HG02870 (cell line): Measurements from ENCODE around the gene FREM1.

Experiments
- ATAC-seq: cut with Tn5 transposase; IDR thresholded peaks from one replicate; pipeline ENCODE4 v1.9.1; 2021; ENCODE audit warnings: mild to moderate bottlenecking, moderate library complexity; ENCODE audit not compliant: unreplicated experiment

The FREM1 gene

DNA sequence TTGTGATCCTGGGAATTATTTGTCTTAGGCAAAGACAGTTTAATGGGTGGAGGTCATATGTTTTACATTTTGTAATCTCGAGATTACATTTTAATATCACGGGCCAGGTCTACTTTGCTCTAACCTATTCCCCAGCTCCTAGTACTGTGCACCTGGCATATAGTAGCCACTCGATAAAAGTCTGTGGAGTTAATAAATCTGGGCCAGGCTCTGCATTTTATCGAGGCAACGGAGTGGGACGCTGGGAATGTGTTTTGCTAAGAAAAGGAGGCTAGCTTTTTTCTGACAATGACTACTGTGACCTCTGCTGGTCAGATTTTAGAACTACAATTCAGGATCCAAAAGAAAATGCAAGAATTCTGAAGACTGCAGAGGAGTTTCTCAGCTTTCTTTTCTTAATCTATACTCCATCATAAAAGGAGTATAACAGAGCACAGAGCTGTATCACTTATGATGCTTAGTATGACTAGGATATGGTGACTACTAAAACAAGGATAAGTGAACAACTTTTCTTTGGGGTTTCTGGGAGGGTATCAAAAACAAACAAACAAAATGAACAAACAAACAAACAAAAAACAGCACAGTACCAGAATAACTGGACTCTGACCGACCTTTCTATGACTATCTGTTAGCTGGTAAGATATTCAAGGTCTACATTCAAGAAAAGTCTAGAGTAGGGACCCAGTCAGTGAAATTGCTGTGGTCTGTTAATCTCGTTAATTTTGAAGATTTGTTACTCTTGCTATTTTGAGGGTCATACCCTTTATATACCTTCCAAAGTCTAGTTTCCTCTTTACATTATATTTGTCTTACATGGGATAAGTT is 141.6 kb downstream of the FREM1 start:
- peak; percentile 10 for ATAC-seq

DNA sequence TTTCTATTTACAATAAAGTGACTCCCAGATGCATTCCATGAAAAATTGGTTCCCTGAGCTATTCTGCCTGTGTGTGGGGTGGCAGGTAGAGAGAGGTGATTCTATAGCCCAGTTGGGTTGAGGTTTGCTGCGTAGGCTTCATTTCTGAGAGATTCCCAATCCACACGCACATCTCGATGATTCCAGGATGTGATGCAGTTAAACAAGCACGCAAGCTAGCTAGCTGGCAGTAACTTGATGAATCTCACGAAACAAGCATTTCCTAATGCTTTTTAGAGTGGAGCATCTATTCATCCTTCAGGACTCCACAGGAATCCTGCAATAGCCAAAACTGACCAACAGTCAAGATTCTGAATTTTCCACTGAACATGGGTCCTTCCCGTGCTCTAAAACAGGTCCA is 143.9 kb downstream of the FREM1 start:
- no peak for ATAC-seq

DNA sequence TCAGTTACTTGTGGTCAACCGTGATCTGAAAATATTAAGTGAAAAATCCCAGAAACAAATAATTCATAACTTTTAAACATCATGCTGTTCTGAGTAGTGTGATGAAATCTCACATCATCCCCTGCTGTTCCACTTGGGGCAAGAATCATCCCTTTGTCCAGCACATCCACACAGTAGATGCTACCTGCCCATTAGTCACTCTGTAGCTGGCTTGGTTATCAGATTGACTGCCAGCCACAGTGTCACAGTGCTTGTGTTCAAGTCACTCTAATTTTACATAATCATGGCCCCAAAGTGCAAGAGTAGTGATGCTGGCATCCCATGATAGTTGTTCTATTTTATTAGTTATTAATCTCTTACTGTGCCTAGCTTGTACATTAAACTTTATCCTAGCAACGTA is 148.6 kb downstream of the FREM1 start:
- no peak for ATAC-seq

DNA sequence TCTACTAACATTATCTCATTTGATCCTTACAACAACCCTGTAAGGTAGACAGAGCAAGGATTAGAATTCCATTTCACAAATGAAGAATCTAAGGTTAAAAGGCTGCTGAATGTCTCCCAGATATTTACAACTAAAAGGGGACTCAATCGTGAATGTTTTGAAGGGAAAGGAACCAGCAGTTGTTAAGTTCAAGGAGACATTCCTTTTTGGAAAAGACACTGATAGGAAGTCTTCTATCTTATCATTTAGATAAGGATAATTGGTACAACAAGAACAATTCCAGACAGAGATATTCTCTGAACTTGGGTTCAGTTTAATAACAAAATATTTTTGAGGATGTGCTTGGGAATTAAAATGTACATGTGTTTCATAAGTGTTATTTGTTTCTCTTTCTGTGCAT is 150.2 kb downstream of the FREM1 start:
- no peak for ATAC-seq

DNA sequence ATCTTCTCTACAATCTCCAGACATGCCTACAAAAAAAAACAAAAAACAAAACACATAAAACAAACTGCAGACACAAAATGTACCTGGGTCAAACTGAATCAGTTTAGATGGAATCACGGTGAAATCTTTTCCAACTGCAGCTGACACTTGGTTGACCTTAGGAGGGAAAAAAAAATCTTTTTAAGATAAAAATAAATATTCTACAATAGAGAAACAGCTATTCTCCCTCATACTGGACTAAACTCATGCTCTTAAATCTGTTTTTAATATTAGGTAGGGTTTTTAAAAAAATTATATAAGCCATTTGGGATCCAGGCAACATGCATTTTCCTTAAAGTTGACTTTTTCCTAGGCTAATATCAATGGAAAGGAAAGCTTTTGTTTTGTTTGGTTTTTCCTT is 153.9 kb downstream of the FREM1 start:
- ATAC-seq: no peak

DNA sequence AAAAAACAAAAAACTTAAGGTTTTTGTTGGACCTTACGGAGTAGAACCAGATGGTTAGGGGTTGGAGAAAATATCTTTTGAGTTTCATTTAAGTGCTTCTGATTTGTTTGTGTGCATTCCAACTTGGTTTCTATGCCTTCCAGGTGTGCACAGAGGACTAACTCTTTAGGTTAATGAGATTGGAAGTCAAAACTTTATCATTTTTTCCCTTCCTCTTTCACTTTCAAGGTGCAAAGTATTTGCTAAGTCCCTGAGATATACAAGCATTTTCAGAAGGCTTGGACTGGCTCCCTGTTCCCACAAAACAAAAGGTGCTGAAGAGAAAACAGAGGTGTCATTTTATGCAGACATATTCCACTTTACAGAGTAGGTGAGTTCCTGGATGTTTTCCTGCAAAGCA is 157.4 kb downstream of the FREM1 start:
- no peak for ATAC-seq

DNA sequence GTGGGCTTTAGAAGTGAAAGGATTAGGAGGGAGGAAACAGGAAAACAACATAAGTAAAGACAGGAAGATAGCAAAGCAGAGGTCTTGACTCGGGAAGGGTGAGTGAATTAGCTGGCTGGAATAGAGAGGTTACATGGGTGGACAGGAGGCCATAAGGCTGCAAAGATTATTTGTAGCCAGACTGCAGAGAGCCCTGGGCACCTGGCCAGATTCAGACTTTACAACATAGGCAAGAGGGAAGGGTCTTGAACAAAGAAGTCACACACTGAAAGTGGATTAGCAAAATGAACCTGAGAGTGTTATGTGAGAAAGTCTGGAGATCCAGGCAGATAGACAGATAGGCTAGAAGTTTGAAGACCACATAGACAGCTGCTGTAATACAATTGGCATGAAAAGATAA is 158.0 kb downstream of the FREM1 start:
- ATAC-seq: no peak

DNA sequence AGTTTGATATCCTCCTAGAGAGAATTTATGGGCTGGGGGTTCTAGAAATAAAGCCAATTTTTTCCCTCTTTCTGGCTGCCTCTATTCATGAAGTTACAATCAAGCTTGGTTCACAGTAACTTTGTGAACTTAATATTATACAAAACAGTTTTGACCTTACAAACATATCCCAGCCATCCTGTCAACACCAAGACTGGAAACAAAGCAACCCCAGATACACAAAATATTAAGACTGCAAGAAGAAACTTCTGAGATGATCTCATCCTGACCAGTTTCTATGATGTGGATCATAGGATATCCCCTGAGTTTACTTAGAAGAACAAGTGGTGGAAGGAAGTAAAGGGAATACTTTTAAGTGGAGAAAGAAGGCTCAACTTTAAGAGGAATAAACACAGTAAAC is 159.4 kb downstream of the FREM1 start:
- no peak for ATAC-seq

DNA sequence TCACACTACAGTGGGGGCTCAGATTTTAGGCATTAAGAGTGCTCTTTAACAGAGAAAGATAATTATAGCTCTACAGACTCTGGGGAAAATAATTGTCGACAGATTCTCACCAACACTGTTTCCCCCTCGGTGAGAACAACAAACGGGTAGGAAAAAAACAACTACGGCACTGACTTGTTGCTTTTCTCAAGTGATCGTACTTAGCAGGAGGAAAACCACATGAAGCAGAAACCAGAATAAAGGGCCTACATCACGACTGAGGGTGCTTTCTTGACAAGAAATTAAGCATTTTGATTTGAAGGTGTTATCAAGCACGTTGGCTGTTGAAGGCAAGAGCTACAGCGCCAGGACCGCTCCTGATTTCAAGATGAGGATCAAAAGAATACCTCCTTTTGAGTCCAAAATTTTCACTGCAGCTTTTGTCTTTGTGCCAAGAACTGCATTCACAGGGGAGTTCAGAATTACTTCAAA is 160.5 kb downstream of the FREM1 start:
- ATAC-seq: no peak

DNA sequence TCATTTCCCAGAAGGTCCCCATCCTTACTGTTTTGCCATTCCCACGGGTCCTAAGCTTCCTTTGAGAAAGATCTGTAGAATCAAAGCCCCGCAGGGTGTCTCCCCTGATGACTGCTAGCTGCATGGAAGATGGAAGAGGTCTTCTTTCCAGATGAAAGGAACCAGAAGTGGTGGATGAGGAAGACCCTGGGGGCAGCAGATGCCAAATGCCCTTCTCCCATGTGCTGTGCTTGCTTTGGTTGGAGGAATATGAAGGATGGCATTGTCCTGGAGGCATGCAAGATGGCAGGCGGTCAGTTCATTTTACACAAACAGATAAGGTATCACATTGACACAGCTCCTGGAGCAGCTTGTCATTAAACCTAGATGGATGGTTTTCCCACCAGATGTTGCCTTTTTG is 161.9 kb downstream of the FREM1 start:
- ATAC-seq: no peak

DNA sequence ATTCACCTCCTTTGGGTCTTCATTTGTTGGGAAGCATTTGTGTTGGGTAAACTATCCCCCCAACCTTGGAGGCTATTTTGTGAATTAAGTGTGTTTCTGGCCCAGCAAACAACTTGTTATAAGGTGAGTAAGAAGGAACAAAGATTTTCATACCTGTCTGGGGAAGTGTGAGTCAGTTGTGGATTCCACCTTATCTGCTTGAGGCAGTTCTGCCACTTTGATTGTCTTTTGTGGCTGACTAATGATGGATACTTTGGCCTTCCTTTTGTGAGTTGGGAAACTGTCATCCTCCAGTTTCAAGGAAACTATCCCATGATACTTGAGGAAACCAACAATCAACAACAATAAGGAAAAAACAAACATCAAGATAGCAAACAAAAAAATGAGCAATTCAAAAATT is 163.1 kb downstream of the FREM1 start:
- no peak for ATAC-seq

DNA sequence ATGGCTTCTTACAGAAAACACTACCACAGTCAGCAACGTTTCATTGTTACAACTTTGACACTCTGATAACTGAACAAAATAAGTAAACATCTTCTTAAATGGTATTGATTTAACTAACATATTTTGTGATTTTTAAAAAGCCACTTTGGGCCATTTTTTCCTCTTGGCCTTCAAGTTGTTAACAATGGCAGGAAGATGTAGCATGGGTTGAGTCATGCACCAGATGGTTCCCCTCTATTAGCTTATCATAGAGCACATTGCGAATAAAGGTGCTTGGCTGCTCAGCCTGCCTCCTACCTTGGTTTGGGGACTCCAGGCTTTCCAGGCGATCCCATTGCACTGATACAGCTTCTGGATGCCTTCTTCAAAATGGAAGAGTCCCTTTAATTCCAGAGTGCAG is 163.6 kb downstream of the FREM1 start:
- ATAC-seq: no peak

DNA sequence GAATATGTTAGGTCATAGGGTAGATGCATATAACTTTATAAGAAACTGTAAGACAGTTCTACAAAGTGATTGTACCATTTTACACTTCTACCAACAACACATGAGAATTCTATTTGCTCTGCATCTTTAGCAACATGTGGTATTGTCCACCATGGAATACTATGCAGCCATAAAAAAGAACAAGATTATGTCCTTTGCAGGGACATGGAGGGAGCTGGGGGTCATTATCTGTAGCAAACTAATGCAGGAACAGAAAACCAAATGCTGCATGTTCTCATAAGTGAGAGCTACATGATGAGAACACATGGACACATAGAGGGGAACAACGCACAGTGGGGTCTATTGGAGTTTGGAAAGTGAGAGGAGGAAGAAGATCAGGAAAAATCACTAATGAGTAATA is 165.5 kb downstream of the FREM1 start:
- ATAC-seq: no peak

DNA sequence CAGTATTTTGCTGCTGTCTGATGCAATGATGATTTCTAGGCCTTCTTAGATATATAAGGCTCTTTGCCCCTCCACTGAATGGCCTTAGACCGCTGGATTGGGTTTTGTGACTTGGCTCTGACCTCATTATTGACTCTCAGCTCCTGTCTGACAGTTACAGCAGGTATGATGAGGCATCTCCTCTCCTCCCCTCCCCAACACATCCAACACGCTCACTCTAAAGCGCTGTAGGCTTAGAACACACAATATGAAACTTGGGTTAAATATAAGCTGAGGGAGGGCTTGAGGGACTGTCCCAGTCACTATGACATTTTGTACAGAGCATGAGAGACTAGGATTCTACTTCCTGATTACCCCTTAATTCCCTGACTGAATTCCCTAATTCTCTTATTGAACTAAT is 168.9 kb downstream of the FREM1 start:
- ATAC-seq: peak; percentile 90

DNA sequence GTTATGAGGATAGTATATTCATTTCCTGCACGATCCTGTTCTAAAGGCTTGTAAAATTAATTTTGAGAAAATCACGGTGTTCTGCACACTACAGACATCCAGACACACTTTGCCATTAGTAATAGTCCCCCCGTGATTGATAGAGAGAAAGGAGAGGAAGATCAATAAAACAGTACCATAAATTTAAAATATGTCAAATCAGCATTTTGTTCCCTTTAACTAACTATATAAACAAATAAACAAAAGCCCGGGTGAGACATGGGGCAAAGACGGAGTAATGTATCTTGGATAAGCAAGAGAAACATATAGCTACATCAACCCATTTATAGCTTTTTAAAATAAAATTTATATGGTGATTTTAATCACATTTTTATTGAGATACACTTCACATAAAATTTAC is 177.1 kb downstream of the FREM1 start:
- no peak for ATAC-seq

DNA sequence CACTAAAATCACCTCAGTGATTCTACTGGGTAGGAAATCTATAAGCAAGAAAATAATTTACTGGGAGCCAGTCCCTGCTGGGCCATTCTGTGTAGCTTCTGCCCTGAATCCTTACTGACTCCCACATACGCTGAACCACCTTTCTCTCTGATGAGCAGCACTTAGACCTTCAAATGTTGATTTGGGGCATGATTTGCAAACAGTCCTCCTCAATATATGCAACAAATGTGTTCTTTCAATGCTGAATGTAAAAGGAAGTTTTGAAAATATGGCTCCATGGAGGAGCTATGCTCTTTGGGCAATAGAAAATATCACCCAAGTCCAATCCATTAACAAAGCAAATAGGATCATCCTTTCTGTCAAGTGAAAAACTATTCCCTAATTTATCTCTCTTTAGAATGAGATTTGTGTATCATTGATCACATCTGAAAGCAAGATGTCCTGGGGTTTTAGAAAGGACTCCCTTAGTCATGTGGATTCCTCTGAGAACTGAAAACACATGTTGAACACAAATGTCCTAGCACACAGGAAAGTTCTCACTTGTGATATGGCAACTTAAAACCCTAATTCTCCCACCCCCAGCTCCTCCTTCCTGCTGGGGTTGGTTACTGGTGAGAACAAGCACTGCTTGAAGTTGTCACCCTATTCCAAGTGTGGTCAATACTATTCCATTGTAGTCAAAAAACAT is 178.8 kb downstream of the FREM1 start:
- ATAC-seq: no peak

DNA sequence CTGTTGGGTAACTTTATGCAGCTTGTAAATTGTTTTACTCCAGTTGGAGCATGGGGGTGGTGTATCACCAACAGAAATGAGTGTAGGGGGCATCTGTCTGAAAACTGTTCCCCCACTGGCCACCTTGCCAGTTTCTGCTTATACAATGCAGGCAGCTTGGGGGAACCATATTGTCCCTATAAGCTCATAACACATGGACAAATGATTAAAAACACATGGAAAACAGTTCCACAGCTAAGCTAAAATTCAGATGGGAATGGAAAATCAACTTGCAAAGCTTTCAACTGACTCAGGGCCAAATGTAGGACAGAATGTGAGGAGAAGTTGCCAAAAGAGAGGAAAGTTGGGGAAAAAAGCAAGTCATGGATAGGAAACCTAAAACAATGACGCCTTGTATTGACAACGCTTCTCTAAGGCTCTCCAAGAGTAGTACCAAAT is 179.7 kb downstream of the FREM1 start:
- no peak for ATAC-seq

DNA sequence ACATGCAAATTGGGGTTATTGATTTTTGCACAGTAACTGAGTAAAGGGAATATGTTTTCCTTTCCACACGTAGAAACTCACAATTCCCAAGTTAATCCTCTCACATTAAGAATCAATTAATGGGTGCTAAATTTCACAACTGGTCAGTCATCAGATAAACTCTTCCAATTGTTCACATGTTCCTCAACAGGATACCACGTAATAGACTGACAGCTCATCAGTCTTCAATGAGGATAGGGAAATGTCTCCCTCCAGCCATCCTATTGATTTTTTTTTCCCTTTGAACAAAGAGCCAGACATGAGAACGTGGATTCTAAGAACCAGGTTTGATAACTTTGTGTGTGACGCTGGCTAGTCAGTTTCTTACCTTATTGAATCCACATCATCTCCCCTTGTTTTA is 186.9 kb downstream of the FREM1 start:
- no peak for ATAC-seq

DNA sequence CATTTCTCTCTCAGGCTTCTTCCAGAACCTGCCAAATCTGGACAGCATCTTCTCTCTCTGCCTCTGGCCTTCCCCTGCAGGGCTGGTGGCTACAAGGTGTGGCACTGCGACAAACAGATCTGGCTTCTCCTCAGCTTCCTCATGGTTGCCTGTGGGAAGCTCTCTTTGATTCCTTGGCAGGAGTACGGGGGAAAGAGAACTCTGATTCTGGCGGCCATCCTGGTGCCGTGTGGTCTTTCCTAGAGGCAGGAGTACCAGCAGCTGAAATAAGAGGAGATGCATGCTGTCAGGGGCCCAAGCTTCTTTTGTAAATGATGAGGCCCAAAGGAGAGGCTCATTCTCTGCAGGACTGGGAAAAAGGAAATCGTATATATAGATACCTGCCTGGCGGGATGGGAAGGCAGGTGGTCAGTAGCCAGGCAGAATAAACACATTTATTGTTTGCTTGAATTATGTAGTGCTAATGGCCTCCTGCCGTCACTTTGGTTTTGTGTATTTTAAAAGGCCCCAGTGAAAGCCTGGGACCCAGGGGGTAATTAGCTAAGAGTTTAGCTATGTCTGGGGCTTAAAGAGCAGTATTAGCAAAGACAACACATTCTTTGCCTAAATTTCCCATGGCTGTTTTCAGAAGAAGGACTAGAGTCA is 187.7 kb downstream of the FREM1 start, which contains the start of gene CER1:
Gene CER1, minus strand, starts transcription at position 343 of the 645 bp plus-strand sequence. Its CDS starts 61 bp downstream, at position 282.
- no peak for ATAC-seq

DNA sequence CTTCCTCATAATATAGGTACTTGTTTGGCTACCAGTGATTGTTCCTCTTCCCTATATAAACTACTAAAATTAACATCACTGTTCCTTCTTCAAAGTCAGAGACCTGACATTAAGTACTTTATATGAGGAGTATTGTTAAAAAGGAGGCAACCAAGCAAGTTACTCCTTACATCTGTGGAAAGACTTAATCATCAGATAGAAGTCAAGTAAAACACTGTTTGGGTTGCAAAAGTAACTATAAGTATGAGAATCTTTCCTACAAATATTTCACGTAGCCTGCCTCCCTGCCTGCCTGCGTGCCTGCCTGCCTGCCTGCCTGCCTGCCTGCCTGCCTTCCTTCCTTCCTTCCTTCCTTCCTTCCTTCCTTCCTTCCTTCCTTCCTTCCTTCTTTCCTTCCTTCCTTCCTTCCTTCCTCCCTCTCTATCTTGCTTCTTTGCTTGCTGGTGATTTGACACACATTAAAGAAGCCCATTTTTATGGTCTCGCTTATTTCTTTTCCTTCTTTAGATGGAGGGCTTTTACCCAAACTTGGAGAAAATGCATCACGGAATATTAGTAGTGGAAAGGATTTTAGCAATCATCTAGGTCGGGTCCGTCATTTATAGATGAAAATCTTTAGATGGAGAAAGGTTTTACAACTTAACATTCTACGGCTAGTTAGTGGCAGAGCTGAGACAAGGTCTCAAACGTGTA is 190.9 kb downstream of the FREM1 start:
- no peak for ATAC-seq

DNA sequence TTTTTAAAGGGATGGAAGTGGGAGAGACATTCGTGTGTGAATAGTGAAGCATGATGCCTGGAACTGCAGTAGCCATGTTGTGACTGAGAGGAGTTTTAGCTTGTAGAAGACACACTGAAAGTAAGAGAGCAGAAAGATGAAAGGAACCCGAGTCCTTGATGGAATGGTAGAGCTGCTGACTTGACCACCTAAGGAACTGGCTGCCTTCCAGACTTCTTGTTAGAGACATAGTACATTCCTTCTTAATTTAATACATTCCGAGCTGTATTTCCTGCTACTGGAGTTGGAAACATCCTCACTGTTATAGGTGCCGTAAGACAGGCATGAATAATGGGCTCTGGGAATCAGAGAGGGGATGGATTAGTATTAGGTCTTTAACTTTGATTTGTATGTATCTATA is 195.1 kb downstream of the FREM1 start:
- ATAC-seq: no peak
